Measurements from ENCODE around the gene BPIFB2.
"Not testable (repeated sequence)": the region's sequence is repeated elsewhere in the genome, so short reads cannot be mapped to it uniquely, and the experiment has no call there.

The BPIFB2 gene

DNA sequence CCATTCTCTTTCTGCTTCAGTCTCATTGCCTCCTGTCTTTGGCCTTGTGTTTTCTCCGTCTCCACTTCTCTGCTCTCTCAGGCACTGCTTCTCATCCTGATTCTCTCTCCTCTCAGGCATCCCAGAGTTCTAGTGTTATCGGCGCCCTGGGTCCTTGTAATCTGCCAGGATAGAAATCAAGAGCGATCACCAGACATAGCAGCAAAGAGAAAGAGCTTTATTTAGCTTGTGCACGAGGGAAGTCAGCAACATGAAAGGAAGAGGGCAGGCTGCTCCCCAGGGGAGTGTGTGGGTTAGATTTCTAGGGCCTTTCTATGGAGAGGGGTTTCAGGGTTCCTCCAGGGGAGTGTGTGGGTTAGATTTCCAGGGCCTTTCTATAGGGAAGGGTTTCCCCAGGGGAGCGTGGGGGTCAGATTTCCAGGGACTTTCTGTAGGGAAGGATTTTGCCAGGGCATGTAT lies 35.8 kb upstream of the BPIFB2 start:
- DNase-seq: no peak

DNA sequence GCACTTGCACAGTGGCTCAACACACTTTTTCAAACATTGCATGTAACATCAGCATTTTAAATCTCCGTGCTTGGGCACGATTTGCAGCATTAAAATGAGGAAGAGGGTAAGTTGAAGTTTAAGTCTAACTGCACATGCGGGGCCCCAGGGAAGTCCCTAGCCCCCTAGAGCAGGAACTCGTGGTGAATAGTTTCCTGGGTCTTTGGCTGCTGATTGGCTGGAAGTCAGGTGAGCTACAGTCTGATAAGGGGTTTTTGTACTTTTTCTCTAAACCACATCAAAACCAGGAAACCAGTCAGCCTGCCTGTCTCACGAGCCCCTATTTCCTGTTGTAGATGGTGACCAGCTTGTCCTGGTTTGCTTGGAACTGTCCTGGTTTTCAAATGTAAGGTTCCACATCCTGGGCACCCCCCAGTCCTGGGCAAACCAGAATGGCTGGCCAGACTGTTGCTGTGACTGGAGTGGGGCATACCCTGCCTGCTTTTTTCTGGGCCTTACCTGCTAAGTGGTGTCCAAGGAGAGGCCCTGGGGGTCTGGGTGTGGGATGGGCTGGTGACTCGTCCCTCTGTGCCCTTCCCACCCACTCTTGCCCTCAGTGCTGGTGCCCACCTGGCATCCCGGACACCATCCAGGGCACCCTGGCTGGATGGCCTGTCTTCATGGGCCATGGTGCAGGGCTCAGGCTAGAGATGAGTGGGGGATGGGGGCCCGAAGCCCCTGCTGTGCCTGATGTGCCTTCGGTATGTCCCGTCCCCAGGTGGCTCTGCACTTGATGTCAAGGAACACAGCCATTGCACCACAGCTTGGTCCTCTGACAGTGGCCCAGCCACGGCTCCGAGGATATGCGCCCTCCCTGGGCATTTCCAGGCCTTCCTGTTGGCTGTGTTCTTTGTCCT lies 35.1 kb upstream of the BPIFB2 start:
- peak; percentile 85 for DNase-seq

- no peak for DNase-seq
Measured at GRCh38 chr20:32973077-32973717, 34.3 kb upstream of the BPIFB2 start.

DNA sequence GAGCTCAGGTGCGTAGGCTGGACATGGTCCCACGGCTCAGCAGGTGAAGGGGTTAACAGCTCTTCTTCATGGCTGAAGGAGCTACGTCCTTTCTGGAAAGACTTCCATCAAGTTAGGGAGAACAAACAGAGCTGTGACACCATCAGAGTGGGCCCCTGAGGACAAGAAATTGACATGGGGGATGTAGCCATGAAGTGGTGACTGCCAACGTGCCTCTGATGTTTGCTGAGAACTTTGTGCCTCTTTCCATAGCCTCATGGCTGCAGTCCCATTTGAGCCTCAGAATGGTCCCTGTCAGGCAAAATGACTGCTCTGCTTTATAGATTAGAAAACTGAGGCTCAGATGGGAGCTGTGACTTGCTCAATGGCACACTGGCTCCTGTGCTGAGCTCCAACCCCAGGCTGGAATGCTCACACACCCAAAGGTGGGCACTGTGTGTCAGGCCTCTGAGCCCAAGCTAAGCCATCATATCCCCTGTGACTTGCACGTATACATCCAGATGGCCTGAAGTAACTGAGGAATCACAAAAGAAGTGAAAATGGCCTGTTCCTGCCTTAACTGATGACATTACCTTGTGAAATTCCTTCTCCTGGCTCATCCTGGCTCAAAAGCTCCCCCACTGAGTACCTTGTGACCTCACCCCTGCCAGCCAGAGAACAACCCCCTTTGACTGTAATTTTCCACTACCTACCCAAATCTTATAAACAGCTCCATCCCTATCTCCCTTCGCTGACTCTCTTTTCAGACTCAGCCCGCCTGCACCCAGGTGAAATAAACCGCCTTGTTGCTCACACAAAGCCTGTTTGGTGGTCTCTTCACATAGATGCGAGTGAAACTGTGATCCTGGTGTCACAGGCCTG lies 33.1 kb upstream of the BPIFB2 start:
- not testable (repeated sequence) for DNase-seq

- not testable (repeated sequence) for DNase-seq
Measured at GRCh38 chr20:32975121-32975520, 32.4 kb upstream of the BPIFB2 start.

- no peak for DNase-seq
Measured at GRCh38 chr20:32975698-32976674, 31.5 kb upstream of the BPIFB2 start.

DNA sequence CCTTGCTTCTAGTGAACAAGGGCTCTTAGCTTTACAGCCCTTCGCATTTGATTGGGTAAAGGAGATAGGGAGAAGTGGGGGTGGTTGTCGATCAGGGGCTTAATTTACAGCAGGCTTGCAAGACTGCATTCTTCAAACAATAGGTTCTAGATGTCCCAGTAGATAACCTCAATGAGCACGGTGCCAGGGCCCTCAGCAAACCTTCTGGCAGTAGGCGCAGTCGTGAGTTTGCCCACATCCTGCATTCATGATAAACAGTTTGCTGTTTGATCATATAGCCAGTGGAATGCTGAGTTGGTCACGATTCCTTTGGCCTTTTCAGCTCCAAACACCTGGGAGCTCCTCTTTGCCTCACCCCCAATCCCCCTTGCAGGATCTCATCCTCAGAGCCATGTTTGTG lies 30.8 kb upstream of the BPIFB2 start:
- no peak for DNase-seq

DNA sequence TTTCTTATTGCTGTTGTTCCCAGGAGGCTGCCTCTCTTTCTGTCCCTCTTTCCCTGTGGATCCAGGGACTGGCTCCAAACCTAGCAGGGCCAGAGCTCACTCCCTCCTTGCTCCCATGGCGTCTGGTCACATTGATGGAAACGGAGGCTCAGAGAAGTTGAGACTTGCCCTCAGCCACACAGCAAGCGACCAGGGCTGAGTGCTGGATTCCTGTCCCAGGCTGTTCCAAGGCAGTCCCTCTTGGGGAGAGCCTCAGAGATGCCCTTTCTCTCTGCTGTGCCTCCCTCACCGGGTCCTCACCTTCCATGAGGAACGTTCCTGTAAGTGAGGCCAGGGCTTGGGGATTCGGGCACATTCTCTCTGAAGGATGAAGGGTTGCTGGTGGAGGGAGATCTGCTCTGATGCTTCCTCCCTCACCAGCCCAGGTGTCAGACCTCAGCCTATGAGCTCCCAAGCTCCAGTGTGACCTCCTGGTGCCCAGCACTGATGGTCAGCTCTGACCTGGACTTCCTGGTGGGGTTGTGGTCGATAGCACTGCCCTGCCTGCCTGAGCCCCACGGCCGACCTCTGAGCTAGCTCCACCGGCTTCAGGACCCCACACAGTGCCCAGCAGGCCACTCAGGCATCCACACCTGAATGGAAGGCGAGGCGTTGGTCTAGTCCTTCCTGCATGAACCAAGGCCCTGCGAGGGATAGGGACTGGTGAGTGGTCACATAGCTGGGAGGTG lies 30.1 kb upstream of the BPIFB2 start:
- no peak for DNase-seq

DNA sequence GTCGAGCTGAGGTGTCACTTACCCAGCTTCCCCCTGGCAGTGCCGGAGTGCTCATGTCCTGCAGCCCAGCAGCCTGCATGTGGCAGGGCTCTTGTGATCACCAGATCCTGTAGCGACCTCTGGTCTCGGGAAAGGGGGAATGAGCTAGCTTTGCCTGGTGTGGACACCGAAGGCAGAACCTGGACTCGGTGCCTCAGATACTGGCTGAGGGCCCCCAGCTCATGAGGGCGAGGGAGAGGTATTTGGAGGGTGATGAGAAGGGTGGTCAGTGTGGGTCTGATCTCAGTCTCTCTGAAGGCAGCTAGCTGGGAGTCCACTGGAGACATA lies 29.5 kb upstream of the BPIFB2 start:
- DNase-seq: no peak

DNA sequence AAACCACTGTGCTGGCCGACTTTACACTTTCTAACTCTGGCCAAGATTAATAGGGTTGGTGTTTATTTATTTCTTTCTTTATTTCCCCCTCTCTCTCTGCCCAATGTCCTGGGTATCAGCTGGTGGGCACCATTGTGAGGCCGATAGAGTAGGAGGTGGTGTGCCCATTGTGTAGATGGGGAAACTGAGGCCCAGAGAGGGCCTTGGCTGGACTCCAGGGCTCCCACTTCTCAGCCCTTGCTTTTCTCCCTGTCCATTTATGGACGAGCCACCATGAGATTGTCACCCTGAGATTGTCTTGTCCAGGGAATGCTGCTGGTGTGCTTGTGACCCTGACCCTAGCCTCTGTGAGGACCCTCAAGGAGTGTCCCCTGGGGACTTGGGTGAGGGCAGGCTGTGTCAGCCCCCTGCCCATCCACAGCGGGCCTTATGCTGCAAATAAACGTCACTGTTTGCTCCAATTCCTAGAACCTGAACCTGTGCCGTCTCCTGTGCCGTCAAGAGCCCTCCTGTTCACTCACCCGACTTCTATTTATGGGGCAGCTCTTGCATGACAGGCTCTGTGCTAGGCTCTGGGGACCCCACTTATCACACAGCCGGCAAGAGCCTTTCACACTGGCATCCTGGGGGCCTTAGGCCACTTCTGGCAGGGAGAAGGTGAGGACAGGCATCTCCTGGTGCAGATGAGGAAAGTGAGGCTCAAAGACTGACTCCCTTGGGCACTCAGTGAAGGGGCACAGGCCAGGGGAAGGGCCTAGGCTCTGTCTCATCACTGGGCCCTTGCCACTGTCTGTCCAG lies 28.1 kb upstream of the BPIFB2 start:
- no peak for DNase-seq

DNA sequence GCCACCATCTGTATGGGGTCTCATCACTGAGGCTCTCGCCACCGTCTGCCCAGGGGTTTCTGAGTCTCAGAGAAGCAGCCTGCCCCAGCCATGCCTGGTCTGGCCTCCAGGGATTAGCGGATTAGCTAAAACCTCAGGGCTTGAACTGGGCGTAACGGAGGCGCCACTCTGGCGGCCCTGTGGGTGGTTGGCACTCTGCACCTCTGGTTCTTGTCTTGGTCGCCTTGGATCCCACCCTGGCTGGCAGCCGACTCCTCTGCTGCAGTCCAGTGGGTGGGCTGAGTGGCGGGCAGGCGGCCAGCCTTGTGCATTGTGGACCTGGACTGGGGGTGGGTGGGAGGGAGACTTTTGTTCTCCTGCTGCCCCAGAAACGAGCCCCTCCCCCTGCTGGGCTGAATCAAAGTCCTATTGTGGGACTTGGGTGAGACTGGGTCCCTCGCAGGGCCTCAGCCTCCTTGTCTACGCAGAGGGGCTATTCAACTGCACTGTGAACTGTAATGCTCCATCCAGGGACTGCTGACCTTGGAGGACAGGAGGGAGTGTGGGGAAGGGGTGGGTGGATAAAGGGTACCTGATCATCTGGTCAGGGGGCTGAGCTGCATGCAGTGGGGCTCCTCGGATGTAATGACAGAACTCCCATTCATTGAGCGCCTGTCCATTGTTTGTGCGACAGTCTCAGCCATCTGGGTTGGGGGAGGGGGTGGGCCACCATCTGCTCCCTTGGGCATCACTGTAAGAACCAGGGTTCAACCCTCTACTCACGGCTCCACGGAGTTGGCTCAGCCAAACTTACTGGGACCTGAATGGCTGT lies 27.2 kb upstream of the BPIFB2 start:
- no peak for DNase-seq

DNA sequence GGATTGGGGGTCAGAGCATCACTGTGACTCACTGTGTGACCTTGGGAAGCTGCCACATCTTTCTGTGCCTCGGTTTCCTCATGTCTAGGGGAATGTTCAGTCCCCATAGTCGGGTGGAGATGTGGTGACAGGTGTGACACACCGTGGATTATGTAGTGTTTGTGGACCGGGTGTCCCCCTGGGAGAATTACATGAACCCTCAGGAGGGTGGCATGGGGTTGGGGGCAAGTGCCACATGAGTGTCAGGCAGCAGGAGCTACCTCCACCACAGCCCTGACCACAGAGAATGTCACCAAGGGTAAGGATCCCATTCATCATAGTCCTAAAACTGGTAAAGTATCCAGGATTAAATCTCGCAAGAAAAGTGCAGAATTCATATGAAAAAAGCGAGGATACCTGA lies 26.5 kb upstream of the BPIFB2 start:
- no peak for DNase-seq

DNA sequence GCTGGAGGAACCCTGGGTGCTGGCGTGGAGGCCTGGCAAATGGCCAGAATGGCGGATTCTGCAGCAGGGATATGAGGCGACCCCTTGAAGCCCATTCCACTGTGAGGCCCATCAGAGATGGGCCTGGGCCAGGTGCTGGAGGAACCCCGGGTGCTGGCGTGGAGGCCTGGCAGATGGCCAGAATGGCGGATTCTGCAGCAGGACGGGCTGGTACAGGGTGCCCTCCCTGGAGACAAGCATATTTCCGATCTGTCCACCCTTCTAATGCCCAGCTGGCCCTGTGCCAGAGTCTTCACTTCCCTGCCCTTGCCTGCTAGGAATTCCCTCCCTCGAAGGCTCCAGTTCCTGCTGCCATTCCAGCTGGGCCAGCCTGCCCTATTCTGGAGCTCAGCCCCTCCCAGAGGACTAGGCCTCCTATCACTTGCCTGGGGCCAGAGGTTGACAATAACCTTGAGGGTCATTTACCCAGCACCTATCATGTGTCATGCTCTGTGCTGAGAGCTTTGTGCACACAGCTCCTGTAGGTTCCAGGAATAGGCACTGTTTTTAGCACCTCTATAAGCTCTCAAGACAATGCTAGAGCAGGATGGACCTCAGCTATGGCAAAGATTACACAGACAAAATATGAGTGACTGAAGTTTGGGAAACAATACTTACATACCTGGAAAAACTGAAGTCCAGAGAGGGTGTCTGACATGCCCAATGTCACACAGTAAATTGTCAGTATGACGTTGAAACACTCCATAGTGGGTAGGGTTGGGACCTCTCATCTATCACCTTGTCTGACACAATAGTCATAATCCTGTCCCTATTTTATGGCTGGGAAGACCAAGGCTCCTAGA lies 24.7 kb upstream of the BPIFB2 start:
- DNase-seq: no peak

DNA sequence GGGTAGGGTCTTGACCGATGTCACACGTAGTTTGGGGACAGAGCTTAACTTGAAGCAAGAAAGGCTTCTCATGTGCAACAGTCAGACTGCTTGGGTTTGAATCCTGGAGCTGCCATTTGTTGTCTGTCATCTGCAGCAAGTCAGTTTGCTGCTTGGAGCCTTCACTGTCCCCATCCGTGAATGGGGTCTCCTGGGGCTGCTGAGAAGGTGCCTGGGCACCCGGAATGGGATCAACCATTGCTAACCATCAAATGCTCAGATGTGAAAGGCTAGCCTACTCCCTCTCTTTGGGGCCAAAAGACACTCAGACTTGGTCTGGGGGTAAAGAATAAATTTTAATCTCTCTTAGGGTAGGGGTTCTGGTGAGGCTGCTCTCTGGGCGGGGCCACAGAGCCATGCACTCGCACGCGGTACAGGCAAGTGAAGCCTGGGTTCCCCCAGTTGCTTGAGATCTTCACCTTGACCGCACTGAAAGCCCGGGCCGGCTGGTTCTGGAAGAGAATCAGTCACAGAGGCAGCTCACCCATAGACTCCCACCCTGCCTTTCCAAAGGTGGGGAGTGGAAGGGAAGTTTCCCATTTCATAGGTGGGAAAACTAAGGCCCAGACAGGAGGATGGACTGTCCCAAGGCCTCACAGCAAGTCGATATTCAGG lies 23.9 kb upstream of the BPIFB2 start:
- no peak for DNase-seq

GRCh38 chr20:32984196-32984595 lies 23.3 kb upstream of the BPIFB2 start:
- DNase-seq: peak; percentile 13

- DNase-seq: no peak
Measured at GRCh38 chr20:32984631-32985354, 22.7 kb upstream of the BPIFB2 start.

- DNase-seq: no peak
Measured at GRCh38 chr20:32985596-32985995, 21.9 kb upstream of the BPIFB2 start.
